ENCODE data around the gene IL1RN. TPM values are rescaled to one million over a fixed set of nuclear protein-coding genes. Genes with fewer than 3 reads are reported as not detected.

IL1RN gene
- total RNA-seq, 1 experiment from 2014 or later: not detected

GRCh38 chr2:113175736-113176695 lies 48.6 kb downstream of the IL1RN start:
- H3K36me3 ChIP-seq (replicated peaks; ENCODE audit: control insufficient read depth, insufficient read depth, low read length): no peaks in the 10 kb centered on the region
- no peak overlapping the region for H3K4me3 ChIP-seq (ENCODE audit: insufficient read depth, low read depth, low read length)
- DNase-seq: no peak
- H3K27me3 ChIP-seq (ENCODE audit: control insufficient read depth, insufficient read depth, low read length): no peaks in the 10 kb centered on the region

GRCh38 chr2:113176696-113177355 lies 49.4 kb downstream of the IL1RN start:
- no peaks in the 10 kb centered on the region for H3K36me3 ChIP-seq (replicated peaks; ENCODE audit: control insufficient read depth, insufficient read depth, low read length)
- no peaks in the 10 kb centered on the region for H3K27me3 ChIP-seq (ENCODE audit: control insufficient read depth, insufficient read depth, low read length)
- no peak overlapping the region for H3K4me3 ChIP-seq (ENCODE audit: insufficient read depth, low read depth, low read length)
- DNase-seq: no peak

- H3K4me3 ChIP-seq (ENCODE audit: insufficient read depth, low read depth, low read length): no peak overlapping the region
- no peaks in the 10 kb centered on the region for H3K36me3 ChIP-seq (replicated peaks; ENCODE audit: control insufficient read depth, insufficient read depth, low read length)
- no peak for DNase-seq
- H3K27me3 ChIP-seq (ENCODE audit: control insufficient read depth, insufficient read depth, low read length): no peaks in the 10 kb centered on the region
These were observed 50.8 kb downstream of the IL1RN start for GRCh38 chr2:113178069-113178746.

GRCh38 chr2:113178891-113179290 lies 51.5 kb downstream of the IL1RN start:
- Histone ChIP-seq H3K36me3 (replicated peaks; ENCODE audit: control insufficient read depth, insufficient read depth, low read length) (no peaks in the 10 kb centered on the region), H3K4me3 (ENCODE audit: insufficient read depth, low read depth, low read length) (no peak overlapping the region), H3K27me3 (ENCODE audit: control insufficient read depth, insufficient read depth, low read length) (no peaks in the 10 kb centered on the region)
- no peak for DNase-seq

- no peak for DNase-seq
- Histone ChIP-seq H3K27me3 (ENCODE audit: control insufficient read depth, insufficient read depth, low read length) (no peaks in the 10 kb centered on the region), H3K36me3 (replicated peaks; ENCODE audit: control insufficient read depth, insufficient read depth, low read length) (no peaks in the 10 kb centered on the region), H3K4me3 (ENCODE audit: insufficient read depth, low read depth, low read length) (no peak overlapping the region)
These were observed 52.1 kb downstream of the IL1RN start for GRCh38 chr2:113179446-113180045.

GRCh38 chr2:113180131-113180946 lies 52.9 kb downstream of the IL1RN start:
- no peak for DNase-seq
- no peaks in the 10 kb centered on the region for H3K27me3 ChIP-seq (ENCODE audit: control insufficient read depth, insufficient read depth, low read length)
- no peaks in the 10 kb centered on the region for H3K36me3 ChIP-seq (replicated peaks; ENCODE audit: control insufficient read depth, insufficient read depth, low read length)
- no peak overlapping the region for H3K4me3 ChIP-seq (ENCODE audit: insufficient read depth, low read depth, low read length)

GRCh38 chr2:113181258-113182051 lies 54.1 kb downstream of the IL1RN start:
- Histone ChIP-seq H3K4me3 (ENCODE audit: insufficient read depth, low read depth, low read length) (no peak overlapping the region), H3K36me3 (replicated peaks; ENCODE audit: control insufficient read depth, insufficient read depth, low read length) (no peaks in the 10 kb centered on the region), H3K27me3 (ENCODE audit: control insufficient read depth, insufficient read depth, low read length) (no peaks in the 10 kb centered on the region)
- DNase-seq: no peak

- no peaks in the 10 kb centered on the region for H3K36me3 ChIP-seq (replicated peaks; ENCODE audit: control insufficient read depth, insufficient read depth, low read length)
- no peak for DNase-seq
- H3K27me3 ChIP-seq (ENCODE audit: control insufficient read depth, insufficient read depth, low read length): no peaks in the 10 kb centered on the region
- H3K4me3 ChIP-seq (ENCODE audit: insufficient read depth, low read depth, low read length): no peak overlapping the region
These were observed 55.3 kb downstream of the IL1RN start for GRCh38 chr2:113182471-113183260.

- H3K4me3 ChIP-seq (ENCODE audit: insufficient read depth, low read depth, low read length): no peak overlapping the region
- H3K27me3 ChIP-seq (ENCODE audit: control insufficient read depth, insufficient read depth, low read length): no peaks in the 10 kb centered on the region
- no peaks in the 10 kb centered on the region for H3K36me3 ChIP-seq (replicated peaks; ENCODE audit: control insufficient read depth, insufficient read depth, low read length)
- DNase-seq: no peak
These were observed 55.9 kb downstream of the IL1RN start for GRCh38 chr2:113183264-113183663.

Other genes starting within 250 kb of the IL1RN start
- 0.62 and 1.00 TPM in 2 replicates for gene IL37, start 216.4 kb upstream of the IL1RN start, total RNA-seq (2014; rRNA removed; shearing (Covaris generic))
- 0.37 TPM in 1 of 2 replicates, not detected in the other for gene IL36G, start 149.6 kb upstream of the IL1RN start, total RNA-seq (2014; rRNA removed; shearing (Covaris generic))
- gene IL36A, start 122.1 kb upstream of the IL1RN start, total RNA-seq (2014; rRNA removed; shearing (Covaris generic)): not detected in 2 replicates
- not detected in 2 replicates for gene IL36B, start 74.7 kb upstream of the IL1RN start, total RNA-seq (2014; rRNA removed; shearing (Covaris generic))
- gene IL36RN, start 68.4 kb upstream of the IL1RN start, total RNA-seq (2014; rRNA removed; shearing (Covaris generic)): not detected in 2 replicates
- not detected in 2 replicates for gene IL1F10, start 59.6 kb upstream of the IL1RN start, total RNA-seq (2014; rRNA removed; shearing (Covaris generic))
- 1.5 and 1.9 TPM in 2 replicates for gene PSD4, start 46.4 kb downstream of the IL1RN start, total RNA-seq (2014; rRNA removed; shearing (Covaris generic))
- not detected in 2 replicates for gene PAX8, start 151.3 kb downstream of the IL1RN start, total RNA-seq (2014; rRNA removed; shearing (Covaris generic))